ENCODE measurements around the gene DOCK3.

- TF ChIP-seq CTCF (IDR thresholded peaks at IDR 0.05): no peak
- no peak for TF ChIP-seq ATF3 (CRISPR knock-in tag; conservative IDR thresholded peaks at IDR 0.05)
- no peak for TF ChIP-seq AFF4 (CRISPR knock-in tag; IDR thresholded peaks at IDR 0.05; ENCODE audit: borderline replicate concordance)
- no peak for TF ChIP-seq GTF2I (CRISPR knock-in tag; conservative IDR thresholded peaks at IDR 0.05)
Measured at GRCh38 chr3:51398595-51399310, 724.0 kb downstream of the DOCK3 start.

Measured in WTC11 (cell line).